ENCODE measurements around the gene RFC4. TPM values are rescaled to one million over a fixed set of nuclear protein-coding genes. Genes with fewer than 3 reads are reported as not detected.
A peak's percentile ranks its signal among the peaks of the same experiment; 100 is the strongest.

Gene RFC4
- total and polyA plus RNA-seq, 2 donors (not counting 3 experiments of a cell fraction or from before 2014, with no cell fraction given) = 6.2 to 33.7 TPM

DNA sequence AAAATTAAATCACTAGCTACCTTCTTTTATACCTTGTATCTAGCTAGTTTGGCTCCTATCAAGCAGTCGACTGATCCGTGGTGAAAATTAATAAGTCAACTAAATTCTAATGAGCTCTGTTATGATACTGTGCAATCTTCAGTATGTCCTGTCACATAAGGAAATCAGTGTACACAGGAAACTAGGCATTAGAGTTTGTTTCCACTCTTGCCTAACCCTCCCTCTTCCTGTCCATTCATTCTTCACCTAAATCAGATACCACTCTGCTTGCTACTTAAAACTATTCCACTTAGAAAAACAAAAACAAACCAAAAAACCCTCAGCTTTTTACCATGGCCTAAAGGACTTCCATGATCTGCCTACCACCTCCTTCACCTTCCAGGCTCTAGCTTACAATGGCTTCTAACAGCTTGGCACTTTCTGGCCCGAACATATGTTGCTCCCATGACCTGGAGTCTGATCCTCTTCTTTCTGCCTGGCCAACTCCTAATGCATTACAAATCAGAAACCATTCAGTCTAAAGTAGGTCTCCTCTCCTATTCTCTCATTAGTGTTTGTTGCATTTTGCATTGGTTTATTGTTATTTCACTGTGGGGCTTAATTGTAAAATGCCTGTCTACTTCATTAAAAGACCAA, 7.9 kb downstream of the RFC4 start:
- DNase-seq (ENCODE audit: low read depth, low spot score) = peak; percentile 42
- H2AFZ ChIP-seq (ENCODE audit: low read depth, low read length) = peak overlapping the region; percentile 22

DNA sequence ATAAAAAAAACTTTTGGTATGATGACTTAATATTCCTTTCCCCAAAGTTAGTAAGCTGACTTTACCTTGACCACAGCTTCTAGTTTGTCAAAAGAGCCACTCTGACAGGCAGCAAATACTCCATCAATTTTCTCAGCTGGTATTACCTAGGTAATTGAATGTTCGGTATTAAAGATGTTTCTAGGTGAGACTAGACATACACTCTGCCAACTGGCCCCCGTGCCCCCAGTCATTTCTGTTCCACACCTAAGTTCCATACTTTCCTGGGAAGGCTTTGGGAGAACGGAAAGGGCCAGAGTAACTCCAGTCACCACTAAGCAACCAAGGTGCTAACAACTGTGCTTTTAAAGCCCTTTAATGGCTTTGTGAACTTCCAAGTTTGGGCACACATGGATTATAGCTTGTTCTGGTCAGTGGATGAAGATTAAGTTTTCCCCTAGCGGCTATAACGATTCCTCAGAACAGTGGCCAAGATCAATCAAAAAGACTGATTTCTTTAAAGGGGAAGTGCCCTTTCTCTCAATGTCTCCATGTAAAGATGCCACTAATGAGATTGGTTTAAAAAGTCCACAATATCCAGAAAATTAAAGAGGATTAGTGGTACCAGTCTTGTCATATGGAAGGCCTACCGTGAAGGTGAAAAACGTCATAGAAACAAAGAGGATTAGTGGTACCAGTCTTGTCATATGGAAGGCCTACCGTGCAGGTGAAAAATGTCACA, 15.9 kb downstream of the RFC4 start:
- H3K79me2 ChIP-seq (ENCODE audit: control insufficient read depth, insufficient read depth, low read length) = peaks cover 31% of the 10 kb centered on the region
- no peak overlapping the region for H2AFZ ChIP-seq (ENCODE audit: low read depth, low read length)
- H3K9me3 ChIP-seq (replicated peaks; ENCODE audit: control insufficient read depth, insufficient read depth, low read length) = no peaks in the 10 kb centered on the region
- peaks cover 22% of the 10 kb centered on the region for H3K4me1 ChIP-seq (ENCODE audit: control insufficient read depth, extremely low read depth, insufficient read depth, low read length)
- H3K4me2 ChIP-seq (ENCODE audit: insufficient read depth, low read length) = no peak overlapping the region
- dilution Hi-C loops (cut with MboI; ENCODE audit: extremely low pct_ligation_motif_present, low sequenced_read_pairs) (no loop called here), intact Hi-C loops (cut with micrococcal nuclease) (loop anchor here (2.0 kb wide), 1 partner anchor 16 kb away; the partner anchor contains the start of gene RFC4)
- H3K9me1 ChIP-seq (replicated peaks; ENCODE audit: control insufficient read depth, extremely low read depth, insufficient read depth, low read length) = no peaks in the 10 kb centered on the region
- DNase-seq (ENCODE audit: low read depth, low spot score) = peak; percentile 50
- no peak overlapping the region for H3K9ac ChIP-seq (replicated peaks; ENCODE audit: extremely low read depth, insufficient read depth, low read length)
- ChIA-PET CTCF (interaction anchor here (0.9 to 1.8 kb wide), 5 partner anchors 13 to 220 kb away, joined by 3 to 12 read pairs (median 4); partner anchors contain the start of gene DNAJB11), POLR2A (interaction anchor here (0.7 kb wide), 1 partner anchor 31 kb away, joined by 3 read pairs; no protein-coding TSS in a partner anchor)
- H3K36me3 ChIP-seq (ENCODE audit: control insufficient read depth in 2 of 2, extremely low read depth in 1 of 2, insufficient read depth in 2 of 2, low read length in 2 of 2) = peaks cover 28 to 37% of the 10 kb centered on the region in 2 experiments
- no peaks in the 10 kb centered on the region for H3K27me3 ChIP-seq (ENCODE audit: control insufficient read depth in 2 of 2, insufficient read depth in 2 of 2, low read length in 2 of 2)
- TF ChIP-seq, protein P1, sequence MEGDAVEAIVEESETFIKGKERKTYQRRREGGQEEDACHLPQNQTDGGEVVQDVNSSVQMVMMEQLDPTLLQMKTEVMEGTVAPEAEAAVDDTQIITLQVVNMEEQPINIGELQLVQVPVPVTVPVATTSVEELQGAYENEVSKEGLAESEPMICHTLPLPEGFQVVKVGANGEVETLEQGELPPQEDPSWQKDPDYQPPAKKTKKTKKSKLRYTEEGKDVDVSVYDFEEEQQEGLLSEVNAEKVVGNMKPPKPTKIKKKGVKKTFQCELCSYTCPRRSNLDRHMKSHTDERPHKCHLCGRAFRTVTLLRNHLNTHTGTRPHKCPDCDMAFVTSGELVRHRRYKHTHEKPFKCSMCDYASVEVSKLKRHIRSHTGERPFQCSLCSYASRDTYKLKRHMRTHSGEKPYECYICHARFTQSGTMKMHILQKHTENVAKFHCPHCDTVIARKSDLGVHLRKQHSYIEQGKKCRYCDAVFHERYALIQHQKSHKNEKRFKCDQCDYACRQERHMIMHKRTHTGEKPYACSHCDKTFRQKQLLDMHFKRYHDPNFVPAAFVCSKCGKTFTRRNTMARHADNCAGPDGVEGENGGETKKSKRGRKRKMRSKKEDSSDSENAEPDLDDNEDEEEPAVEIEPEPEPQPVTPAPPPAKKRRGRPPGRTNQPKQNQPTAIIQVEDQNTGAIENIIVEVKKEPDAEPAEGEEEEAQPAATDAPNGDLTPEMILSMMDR (IDR thresholded peaks at IDR 0.05; ENCODE audit: extremely low read depth in 1 of 2, insufficient read depth in 1 of 2, low read depth in 1 of 2, low read length in 2 of 2) = peak in 1 of 2 donors; percentile 4
- TF ChIP-seq POLR2A (IDR thresholded peaks at IDR 0.05; ENCODE audit: low read depth, low read length) (peak; percentile 75), EZH2 (IDR thresholded peaks at IDR 0.05; ENCODE audit: borderline replicate concordance, low read depth, low read length, severe bottlenecking) (no peak), MYC (IDR thresholded peaks at IDR 0.05; ENCODE audit: low read depth, low read length) (no peak), GATA2 (IDR thresholded peaks at IDR 0.05; ENCODE audit: insufficient read depth, insufficient read length, low read depth, low read length) (no peak), POLR2AphosphoS5 (IDR thresholded peaks at IDR 0.05; ENCODE audit: insufficient read depth, low read depth, low read length) (peak; percentile 69), JUN (IDR thresholded peaks at IDR 0.05; ENCODE audit: borderline replicate concordance, insufficient read depth, insufficient read length, low read depth) (no peak), FOS (IDR thresholded peaks at IDR 0.05; ENCODE audit: borderline replicate concordance, insufficient read depth, low read length) (no peak)
- TF ChIP-seq, protein P2, sequence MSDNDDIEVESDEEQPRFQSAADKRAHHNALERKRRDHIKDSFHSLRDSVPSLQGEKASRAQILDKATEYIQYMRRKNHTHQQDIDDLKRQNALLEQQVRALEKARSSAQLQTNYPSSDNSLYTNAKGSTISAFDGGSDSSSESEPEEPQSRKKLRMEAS (IDR thresholded peaks at IDR 0.05; ENCODE audit: insufficient read depth, insufficient read length) = no peak
- H3K27ac ChIP-seq (ENCODE audit: insufficient read depth, low read depth, low read length) = no peak overlapping the region
- H4K20me1 ChIP-seq (replicated peaks; ENCODE audit: control insufficient read depth, extremely low read depth, insufficient read depth, low read length) = peaks cover 10% of the 10 kb centered on the region
- no peak overlapping the region for H3K4me3 ChIP-seq (replicated peaks in 1 of 3; ENCODE audit: insufficient read depth in 1 of 3, low read depth in 1 of 3, low read length in 3 of 3)
- no TSS peak for BruUV-seq (replicated peaks)
- FAIRE-seq = peak; percentile 42

More for the DNA sequence above, 7.9 kb downstream of the RFC4 start:
- Histone ChIP-seq H3K4me3 (replicated peaks in 1 of 3; ENCODE audit: insufficient read depth in 1 of 3, low read depth in 1 of 3, low read length in 3 of 3) (no peak overlapping the region), H3K9ac (replicated peaks; ENCODE audit: extremely low read depth, insufficient read depth, low read length) (no peak overlapping the region), H3K9me3 (replicated peaks; ENCODE audit: control insufficient read depth, insufficient read depth, low read length) (no peaks in the 10 kb centered on the region), H4K20me1 (replicated peaks; ENCODE audit: control insufficient read depth, extremely low read depth, insufficient read depth, low read length) (no peaks in the 10 kb centered on the region), H3K4me2 (ENCODE audit: insufficient read depth, low read length) (peak overlapping the region; percentile 40), H3K27me3 (ENCODE audit: control insufficient read depth in 2 of 2, insufficient read depth in 2 of 2, low read length in 2 of 2) (no peaks in the 10 kb centered on the region), H3K36me3 (ENCODE audit: control insufficient read depth in 2 of 2, extremely low read depth in 1 of 2, insufficient read depth in 2 of 2, low read length in 2 of 2) (peaks cover 2 to 13% of the 10 kb centered on the region in 2 experiments), H3K4me1 (ENCODE audit: control insufficient read depth, extremely low read depth, insufficient read depth, low read length) (peaks cover 12% of the 10 kb centered on the region), H3K9me1 (replicated peaks; ENCODE audit: control insufficient read depth, extremely low read depth, insufficient read depth, low read length) (no peaks in the 10 kb centered on the region), H3K79me2 (ENCODE audit: control insufficient read depth, insufficient read depth, low read length) (peaks cover 2% of the 10 kb centered on the region), H3K27ac (ENCODE audit: insufficient read depth, low read depth, low read length) (no peak overlapping the region)
- dilution Hi-C loops (cut with MboI; ENCODE audit: extremely low pct_ligation_motif_present, low sequenced_read_pairs) = no loop called here
- TF ChIP-seq, protein P2 (IDR thresholded peaks at IDR 0.05; ENCODE audit: insufficient read depth, insufficient read length) = no peak
- TF ChIP-seq GATA2 (IDR thresholded peaks at IDR 0.05; ENCODE audit: insufficient read depth, insufficient read length, low read depth, low read length) (no peak), MYC (IDR thresholded peaks at IDR 0.05; ENCODE audit: low read depth, low read length) (no peak), POLR2AphosphoS5 (IDR thresholded peaks at IDR 0.05; ENCODE audit: insufficient read depth, low read depth, low read length) (no peak), JUN (IDR thresholded peaks at IDR 0.05; ENCODE audit: borderline replicate concordance, insufficient read depth, insufficient read length, low read depth) (no peak)
- no TSS peak for BruUV-seq (replicated peaks)
- intact Hi-C loops (cut with micrococcal nuclease) = no loop called here
- peak; percentile 79 for FAIRE-seq
- ChIA-PET CTCF (interaction anchor here (1.4 to 2.0 kb wide), 2 partner anchors 23 to 76 kb away, joined by 3 to 13 read pairs; no protein-coding TSS in a partner anchor), POLR2A (interaction anchor here (2.2 kb wide), 1 partner anchor 15 kb away, joined by 18 read pairs; the partner anchor contains the start of gene EIF4A2)

Measured in endothelial cell of umbilical vein (primary cell).